HG03571 (cell line): ENCODE results near the gene ZNF394.

ENCODE experiments used
- ATAC-seq: cut with Tn5 transposase; IDR thresholded peaks from one replicate; pipeline ENCODE4 v1.9.1; 2021; ENCODE audit not compliant: unreplicated experiment

ZNF394 gene

GRCh38 chr7:99453105-99453504, 47.0 kb downstream of the ZNF394 start:
- no peak for ATAC-seq

GRCh38 chr7:99452541-99452940, 47.5 kb downstream of the ZNF394 start:
- no peak for ATAC-seq

GRCh38 chr7:99451936-99452335, 48.1 kb downstream of the ZNF394 start:
- no peak for ATAC-seq

- no peak for ATAC-seq
Observed at GRCh38 chr7:99449326-99449725, 50.8 kb downstream of the ZNF394 start.

DNA sequence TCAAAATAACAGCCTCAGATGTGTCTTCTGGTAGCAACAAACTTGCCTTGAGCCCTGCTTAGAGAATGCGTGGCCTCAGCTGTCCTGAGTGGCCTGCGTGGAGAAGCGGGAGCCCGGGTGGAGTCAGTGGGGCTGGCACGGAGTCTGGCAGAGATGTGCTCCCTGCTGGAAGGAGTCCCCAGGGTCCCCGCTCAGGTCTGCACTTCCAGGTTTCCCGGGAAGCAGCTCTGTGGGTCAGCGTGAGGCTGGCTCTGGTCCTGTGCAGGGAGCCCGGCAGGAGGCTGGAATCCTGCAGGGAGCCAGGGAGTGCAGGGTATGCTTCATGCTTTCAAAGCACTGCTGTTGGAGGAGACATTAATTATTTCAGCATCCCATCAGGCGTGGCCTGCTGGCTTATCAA, 51.2 kb downstream of the ZNF394 start:
- ATAC-seq, result no peak

- ATAC-seq, result no peak
Observed at GRCh38 chr7:99447943-99448342, 52.1 kb downstream of the ZNF394 start.

DNA sequence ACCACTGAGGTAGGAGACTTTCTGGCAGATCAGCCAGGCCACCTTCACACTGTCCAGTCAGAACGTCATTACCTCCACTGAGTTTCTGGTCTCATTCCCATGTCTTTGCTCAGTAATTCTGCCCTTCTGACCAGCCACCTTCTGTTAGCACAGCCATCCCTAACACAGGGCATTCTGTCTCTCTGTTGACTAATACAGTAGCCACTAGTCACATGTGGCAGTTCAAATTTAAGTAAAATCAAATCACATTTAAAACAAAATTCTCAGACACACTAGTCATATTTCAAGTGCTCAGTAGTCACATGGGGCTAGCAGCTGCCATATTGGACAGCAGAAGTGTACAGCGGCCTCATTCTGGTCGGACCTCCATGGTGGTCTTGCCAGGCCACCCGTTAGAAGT, 54.0 kb downstream of the ZNF394 start:
- ATAC-seq, result no peak
